ENCODE measurements around the gene CYP2W1. TPM values are rescaled to one million over a fixed set of nuclear protein-coding genes. Genes with fewer than 3 reads are reported as not detected.
"Not testable (repeated sequence)": the region's sequence is repeated elsewhere in the genome, so short reads cannot be mapped to it uniquely, and the experiment has no call there.

The CYP2W1 gene
- total and polyA plus RNA-seq, 11 donors, result not detected

GRCh38 chr7:999149-999879, 16.3 kb downstream of the CYP2W1 start:
- Histone ChIP-seq H3K36me3 (peaks cover 0 to 40% (median 25%) of the 10 kb centered on the region in 9 donors), H3K9me3 (no peaks in the 10 kb centered on the region), H3K27me3 (no peaks in the 10 kb centered on the region), H3K4me3 (no peak overlapping the region), H3K27ac (no peak overlapping the region), H3K4me1 (no peaks in the 10 kb centered on the region)
- intact Hi-C loops (cut with DNase I), result loop anchor here in 6 of 10 donors (10.0 kb wide), 3 partner anchors 135 to 175 kb away; a partner anchor contains a TSS
- no peak for ATAC-seq
- WGBS, 4 donors, result 88 to 92% (median 90%) methylated on average over 27 to 28 of the region's 28 CpGs
- TF ChIP-seq POLR2A (IDR thresholded peaks at IDR 0.05) (no peak), CTCF (IDR thresholded peaks at IDR 0.05) (no peak)
- DNase-seq, result no peak

- Histone ChIP-seq H3K27ac (no peak overlapping the region), H3K9me3 (no peaks in the 10 kb centered on the region), H3K4me1 (no peaks in the 10 kb centered on the region), H3K36me3 (peaks cover 0 to 40% (median 25%) of the 10 kb centered on the region in 9 donors), H3K27me3 (no peaks in the 10 kb centered on the region), H3K4me3 (no peak overlapping the region)
- no peak for TF ChIP-seq POLR2A (IDR thresholded peaks at IDR 0.05)
- no peak for TF ChIP-seq CTCF (IDR thresholded peaks at IDR 0.05)
- no peak for ATAC-seq
- WGBS, 4 donors, result 88 to 94% (median 90%) methylated on average over 26 to 52 of the region's 52 CpGs
- DNase-seq, result no peak
- intact Hi-C loops (cut with DNase I), result loop anchor here in 6 of 10 donors (10.0 kb wide), 3 partner anchors 135 to 175 kb away; a partner anchor contains a TSS
Measured at GRCh38 chr7:999941-1000935, 17.3 kb downstream of the CYP2W1 start.

- H3K9me3 ChIP-seq; H3K4me3 ChIP-seq; intact Hi-C loops (cut with DNase I); DNase-seq; ATAC-seq; H3K27ac ChIP-seq; H3K27me3 ChIP-seq; H3K4me1 ChIP-seq: not testable (repeated sequence)
- peaks cover 0 to 37% (median 25%) of the 10 kb centered on the region in 9 donors for H3K36me3 ChIP-seq
- 89 to 94% (median 92%) methylated on average over 8 to 14 of the region's 14 CpGs for WGBS, 4 donors
Measured at GRCh38 chr7:1001069-1001770, 18.2 kb downstream of the CYP2W1 start.

GRCh38 chr7:1002026-1002425, 19.0 kb downstream of the CYP2W1 start:
- DNase-seq; H3K4me1 ChIP-seq; intact Hi-C loops (cut with DNase I); H3K27me3 ChIP-seq; H3K4me3 ChIP-seq; H3K27ac ChIP-seq; H3K9me3 ChIP-seq; ATAC-seq: not testable (repeated sequence)
- H3K36me3 ChIP-seq, result peaks cover 0 to 37% (median 26%) of the 10 kb centered on the region in 9 donors
- 90 to 94% (median 91%) methylated on average over 4 of the region's 4 CpGs for WGBS, 4 donors

- WGBS, 4 donors, result 80 to 91% (median 87%) methylated on average over 3 to 6 of the region's 7 CpGs
- H3K27me3 ChIP-seq; intact Hi-C loops (cut with DNase I); H3K9me3 ChIP-seq; H3K4me3 ChIP-seq; ATAC-seq; H3K27ac ChIP-seq; DNase-seq; H3K4me1 ChIP-seq: not testable (repeated sequence)
- H3K36me3 ChIP-seq, result peaks cover 0 to 37% (median 22%) of the 10 kb centered on the region in 9 donors
Measured at GRCh38 chr7:1002445-1002844, 19.5 kb downstream of the CYP2W1 start.
